IMR-90 (cell line): Measurements from ENCODE around the gene ZNF747. TPM values are rescaled to one million over a fixed set of nuclear protein-coding genes. Genes with fewer than 3 reads are reported as not detected.

ENCODE experiments used
- FOS ChIP-seq: fragments of 150-350 bp; IDR thresholded peaks from 2 replicates; pipeline ENCODE4 v1.6.1; 2016; ENCODE audit warnings: low read depth, low read length
- POLR2A ChIP-seq: IDR thresholded peaks from 2 replicates; pipeline ENCODE4 v1.6.1; 2012; ENCODE audit warnings: mild to moderate bottlenecking, low read depth, low read length
- RAD21 ChIP-seq: IDR thresholded peaks from 2 replicates; pipeline ENCODE4 v1.6.1; 2012; ENCODE audit warnings: low read length, improper control_type of control experiment
- RCOR1 ChIP-seq: IDR thresholded peaks from 2 replicates; pipeline ENCODE4 v1.6.1; 2012; ENCODE audit warnings: mild to moderate bottlenecking, low read length, improper control_type of control experiment; ENCODE audit not compliant: insufficient replicate concordance
- SMC3 ChIP-seq: fragments of 150-350 bp; IDR thresholded peaks from 2 replicates; pipeline ENCODE4 v1.6.1; 2016; ENCODE audit warnings: low read depth, mild to moderate bottlenecking, antibody characterized with exemption, low read length, moderate library complexity
- polyA plus RNA-seq, 3 experiments: library from polyadenylated mRNA; depleted of rRNA; stranded (reverse); fragments of >200 nt; gene quantifications; 2 replicates each; pipeline ENCODE4 v1.2.3, GENCODE V29; 2012; ENCODE audit warnings: low replicate concordance in 1 of 3
- total RNA-seq: library from RNA; depleted of rRNA; stranded (reverse); fragments of >200 nt; gene quantifications from 2 replicates; pipeline ENCODE4 v1.2.3, GENCODE V29; 2012

ZNF747 gene
- total and polyA plus RNA-seq, 2 of the 4 experiments (the other 2 are of a cell fraction): 2.0 to 2.9 TPM

DNA sequence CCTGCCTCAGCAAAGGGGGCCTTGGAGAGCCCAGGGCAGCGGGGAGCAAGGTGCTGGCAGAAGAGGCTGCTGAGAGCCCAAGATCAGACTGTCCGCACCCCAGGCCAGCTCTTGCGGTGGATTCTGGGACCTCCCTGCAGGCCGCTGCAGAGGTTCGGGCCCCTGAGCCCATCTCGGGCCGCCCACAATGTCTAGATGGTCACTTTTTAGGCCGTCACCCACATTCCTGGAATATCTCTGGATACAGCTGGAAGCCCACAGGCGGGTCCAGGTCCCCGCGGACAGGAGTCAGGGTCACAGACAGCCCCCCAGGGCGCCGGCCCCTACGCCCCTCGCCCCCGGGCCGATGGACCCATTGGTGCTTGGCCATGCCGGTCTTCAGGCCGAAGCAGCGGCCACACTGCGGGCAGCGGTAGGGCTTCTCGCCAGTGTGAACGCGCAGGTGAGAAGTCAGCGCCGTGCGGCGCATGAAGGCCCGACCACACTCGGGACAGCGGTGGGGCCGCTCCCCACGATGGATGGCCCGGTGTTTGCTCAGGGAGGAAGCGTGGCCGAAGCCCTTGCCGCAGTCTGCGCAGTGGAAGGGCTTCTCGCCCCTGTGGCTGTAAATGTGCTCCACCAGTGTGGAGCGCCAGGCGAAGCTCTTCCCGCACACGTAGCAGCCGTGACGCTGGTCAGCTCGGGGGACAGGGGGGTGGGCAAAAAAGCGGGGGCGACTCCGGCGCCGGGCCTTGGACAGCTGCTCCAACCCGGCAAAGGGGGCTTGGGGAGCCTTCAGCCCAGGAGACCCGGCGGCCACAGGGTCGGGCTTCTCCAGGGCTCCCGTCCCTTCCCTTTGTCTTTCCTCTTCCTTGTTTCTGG is 2.1 kb downstream of the ZNF747 start (continued):
- TF ChIP-seq SMC3 (no peak), FOS (no peak), RCOR1 (no peak), POLR2A (no peak), RAD21 (no peak)
